Body of pancreas (tissue), 4 donors: ENCODE data around the gene SMAD5.

Source experiments
- POLR2A ChIP-seq, 3 donors: fragments of 450-650 bp; IDR thresholded peaks; one replicate each; pipeline ENCODE4 v1.6.1; 2016; ENCODE audit warnings: antibody characterized with exemption in 3 of 3, mild to moderate bottlenecking in 2 of 3
- TF ChIP-seq, protein P1 (sequence below), 7 experiments: fragments of 450-650 bp in 4 of 7; fragments of 200-600 bp in 3 of 7; sonication (generic) in 3 of 7; IDR thresholded peaks; one replicate each; pipeline ENCODE4 v1.5.1; 2016 to 2019; ENCODE audit warnings: antibody characterized with exemption in 7 of 7

DNA sequence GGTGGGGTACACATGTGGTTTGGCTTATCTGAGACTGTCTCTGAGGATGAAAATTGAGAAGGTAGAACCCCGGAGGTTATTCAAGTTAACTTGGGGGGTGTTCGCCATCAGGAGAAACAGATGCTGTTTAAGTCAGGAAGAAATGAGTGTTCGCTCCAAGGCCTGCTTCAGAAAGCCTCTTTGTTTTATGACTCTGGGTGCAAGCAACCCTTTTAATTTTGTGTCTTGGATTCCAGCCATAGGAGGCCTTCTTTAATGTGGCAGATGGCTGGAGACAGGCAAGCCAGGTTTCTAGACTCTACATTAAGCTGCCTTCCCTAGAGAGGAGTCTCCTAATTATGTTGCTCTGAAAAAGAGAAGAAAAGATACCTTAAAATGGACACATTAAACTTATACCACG is 4.2 kb upstream of the SMAD5 start:
- TF ChIP-seq, protein P1, sequence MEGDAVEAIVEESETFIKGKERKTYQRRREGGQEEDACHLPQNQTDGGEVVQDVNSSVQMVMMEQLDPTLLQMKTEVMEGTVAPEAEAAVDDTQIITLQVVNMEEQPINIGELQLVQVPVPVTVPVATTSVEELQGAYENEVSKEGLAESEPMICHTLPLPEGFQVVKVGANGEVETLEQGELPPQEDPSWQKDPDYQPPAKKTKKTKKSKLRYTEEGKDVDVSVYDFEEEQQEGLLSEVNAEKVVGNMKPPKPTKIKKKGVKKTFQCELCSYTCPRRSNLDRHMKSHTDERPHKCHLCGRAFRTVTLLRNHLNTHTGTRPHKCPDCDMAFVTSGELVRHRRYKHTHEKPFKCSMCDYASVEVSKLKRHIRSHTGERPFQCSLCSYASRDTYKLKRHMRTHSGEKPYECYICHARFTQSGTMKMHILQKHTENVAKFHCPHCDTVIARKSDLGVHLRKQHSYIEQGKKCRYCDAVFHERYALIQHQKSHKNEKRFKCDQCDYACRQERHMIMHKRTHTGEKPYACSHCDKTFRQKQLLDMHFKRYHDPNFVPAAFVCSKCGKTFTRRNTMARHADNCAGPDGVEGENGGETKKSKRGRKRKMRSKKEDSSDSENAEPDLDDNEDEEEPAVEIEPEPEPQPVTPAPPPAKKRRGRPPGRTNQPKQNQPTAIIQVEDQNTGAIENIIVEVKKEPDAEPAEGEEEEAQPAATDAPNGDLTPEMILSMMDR (IDR thresholded peaks at IDR 0.05) = no peak
- TF ChIP-seq POLR2A (IDR thresholded peaks at IDR 0.05) = no peak
